Heart right ventricle (tissue), 16 donors: ENCODE data around the gene SKAP1. TPM values are rescaled to one million over a fixed set of nuclear protein-coding genes. Genes with fewer than 3 reads are reported as not detected.

Experiments used
- ATAC-seq, 8 donors: fragments of 200-7000 bp; cut with Tn5 transposase; one replicate each; pipeline ENCODE4 v1.9.1; 2020; ENCODE audit warnings: mild to moderate bottlenecking in 8 of 8, moderate library complexity in 8 of 8, moderate number of reproducible peaks in 1 of 8
- DNase-seq, 2 donors: peaks; one replicate each; pipeline ENCODE4 v3.0.0-alpha.2; 2020
- H3K27ac ChIP-seq, 10 donors: fragments of 200-600 bp; sonication (generic) in 2 of 10; one replicate each; pipeline versions ENCODE4 v1.5.0 to v1.8.0; 2020 to 2022; ENCODE audit warnings: mild to moderate bottlenecking in 3 of 10
- H3K27me3 ChIP-seq, 7 donors: fragments of 200-600 bp; one replicate each; pipeline ENCODE4 v1.8.0; 2021 to 2022; ENCODE audit warnings: mild to moderate bottlenecking in 2 of 7
- H3K36me3 ChIP-seq, 9 donors: fragments of 200-600 bp; sonication (generic) in 1 of 9; one replicate each; pipeline versions ENCODE4 v1.5.0 to v1.8.0; 2020 to 2022; ENCODE audit warnings: mild to moderate bottlenecking in 2 of 9
- H3K4me1 ChIP-seq, 9 donors: fragments of 200-600 bp; sonication (generic) in 1 of 9; one replicate each; pipeline versions ENCODE4 v1.5.0 to v1.8.0; 2020 to 2022; ENCODE audit warnings: mild to moderate bottlenecking in 4 of 9
- H3K4me3 ChIP-seq, 10 donors: fragments of 200-600 bp; sonication (generic) in 2 of 10; one replicate each; pipeline versions ENCODE4 v1.5.0 to v1.8.0; 2020 to 2022; ENCODE audit warnings: mild to moderate bottlenecking in 7 of 10, moderate library complexity in 2 of 10
- H3K9me3 ChIP-seq, 11 donors: fragments of 200-600 bp in 10 of 11; sonication (generic) in 2 of 11; one replicate each; pipeline versions ENCODE4 v1.5.0 to v1.8.0; 2013 to 2022; ENCODE audit warnings: mild to moderate bottlenecking in 2 of 11, control low read depth in 1 of 11, moderate library complexity in 1 of 11
- CTCF ChIP-seq, 9 donors: fragments of 200-600 bp; sonication (generic) in 2 of 9; IDR thresholded peaks; one replicate each; pipeline versions ENCODE4 v1.5.0 to v1.8.0; 2021 to 2022; ENCODE audit warnings: antibody characterized with exemption in 9 of 9, mild to moderate bottlenecking in 5 of 9, moderate library complexity in 1 of 9
- WGBS, 2 donors: extraction: QIAGEN DNeasy Blood & Tissue Kit; methylation state at CpG; one replicate each; pipeline ENCODE4 v1.1.7; 2013; ENCODE audit warnings: inconsistent platforms in 1 of 2; 5-methylcytosine and 5-hydroxymethylcytosine counted together
- intact Hi-C, 10 donors: fragments of 100-400 bp; cut with DNase I; formaldehyde crosslinking; loops; one replicate each; pipeline versions ENCODE4 v1.11.1 to v1.14.2; 2022
- microRNA-seq, 2 donors: library from miRNA; unstranded; fragments of <30 nt; microRNA quantifications; one replicate each; pipeline ENCODE4 v1.2.0, GENCODE V29; 2021
- polyA plus RNA-seq, 2 donors: library from polyadenylated mRNA; stranded (reverse); fragments of 200-250 nt; gene quantifications; one replicate each; pipeline ENCODE4 v1.2.3, GENCODE V29; 2013
- total RNA-seq, 10 donors: library from RNA; stranded (reverse); fragmentation: NEBNext Ultra II Directional in 3 of 10; extraction: Animal tissue kit (Norgen Biotek cat#: 25700) in 3 of 10; gene quantifications; one replicate each; pipeline versions ENCODE4 v1.2.1 to v1.2.4, GENCODE V29; 2021 to 2023
- donor health status: Arrhythmogenic right ventricular cardiomyopathy.
- donor health status: ischemic (EF 13 %, LVEDD 7.1; RV severe dilation, severe dysfunction).
- donor health status: healthy with polysubstance abuse.
- donor health status: DM: no; HTN: yes; CAD: no.
- donor health status: DM: no; HTN: no; CAD: no.
- donor health status: ischemic (EF 25% LVEDD 6.9; RV normal size, moderate dysfunction).
- donor health status: ischemic (EF 25% LVEDD 5.7; RV mildly dilated, moderate dysfunction).
- donor health status: healthy.
- donor health status: DM: yes; HTN: yes; CAD: no.
- donor health status: Ischemic cardiomyopathy.
- donor health status: ischemic (EF 35%, LVEDD 5.7; RV mildly dilated, moderate dysfunction).
- donor health status: nonischemic (EF 11% LVEDD 7.7; RV severe dilation, severe dysfunction).
- donor health status: DM: yes; HTN: yes; CAD: no.
- donor health status: PGD.
- donor health status: ischemic (EF 29% LVEDD 5.4; RV normal size, mild dysfunction).
- donor health status: nonischemic (EF 23%, LVEDD 6.1; RV moderate dilation, normal function).

The SKAP1 gene
- total and polyA plus RNA-seq, 12 donors, result 0.33 to 1.7 (median 0.75) TPM; not detected in 5

GRCh38 chr17:48084932-48085331, 345.1 kb downstream of the SKAP1 start:
- H3K4me3 ChIP-seq, result no peak overlapping the region
- H3K27ac ChIP-seq, result no peak overlapping the region
- DNase-seq, result no peak
- peaks cover 0 to 5% (median 0%) of the 10 kb centered on the region in 9 donors for H3K36me3 ChIP-seq
- H3K27me3 ChIP-seq, result no peaks in the 10 kb centered on the region
- H3K4me1 ChIP-seq, result peaks cover 0 to 22% (median 13%) of the 10 kb centered on the region in 9 donors
- no peaks in the 10 kb centered on the region for H3K9me3 ChIP-seq
- 47 to 64% methylated on average over 2 of the region's 2 CpGs for WGBS, 2 donors
- ATAC-seq, result no peak
- intact Hi-C loops, result loop anchor here in 2 of 10 donors (5.0 kb wide), 2 partner anchors 37 to 42 kb away; no protein-coding TSS in a partner anchor
- no peak for TF ChIP-seq CTCF (IDR thresholded peaks at IDR 0.05)

Small RNA genes within 50 kb of the gene (microRNA-seq; reads per million reads assigned to microRNA genes)
- 0 reads per million in 2 donors for gene MIR1203

Other genes with a start within 250 kb of the SKAP1 start
- gene HOXB1, start 100.8 kb upstream of the SKAP1 start, total RNA-seq, result not detected
- not detected for gene HOXB1, start 100.8 kb upstream of the SKAP1 start, polyA plus RNA-seq
- gene HOXB2, start 114.9 kb upstream of the SKAP1 start, total RNA-seq, result 1 to 10 TPM in 8 of 10 donors, under 1 TPM in 2; 0.47 to 7.9 (median 2.0) TPM
- 1 to 10 TPM; 4.5 to 7.8 TPM for gene HOXB2, start 114.9 kb upstream of the SKAP1 start, polyA plus RNA-seq
- gene HOXB4, start 148.1 kb upstream of the SKAP1 start, total RNA-seq, result 1 to 10 TPM in 1 of 10 donors, under 1 TPM in 8, not detected in 1; 0.14 to 1.6 (median 0.29) TPM
- gene HOXB4, start 148.1 kb upstream of the SKAP1 start, polyA plus RNA-seq, result 1 to 10 TPM in 1 of 2 donors, under 1 TPM in 1; 0.90 to 1.4 TPM
- 1 to 10 TPM in 5 of 10 donors, under 1 TPM in 5; 0.24 to 3.9 (median 0.97) TPM for gene HOXB3, start 160.0 kb upstream of the SKAP1 start, total RNA-seq
- gene HOXB3, start 160.0 kb upstream of the SKAP1 start, polyA plus RNA-seq, result 1 to 10 TPM; 1.3 to 5.9 TPM
- gene HOXB5, start 163.6 kb upstream of the SKAP1 start, total RNA-seq, result under 1 TPM in 1 of 10 donors, not detected in 9; 0.18 TPM
- under 1 TPM; 0.06 to 0.15 TPM for gene HOXB5, start 163.6 kb upstream of the SKAP1 start, polyA plus RNA-seq
- gene HOXB6, start 174.8 kb upstream of the SKAP1 start, total RNA-seq, result 1 to 10 TPM in 1 of 10 donors, under 1 TPM in 7, not detected in 2; 0.14 to 1.2 (median 0.33) TPM
- under 1 TPM; 0.88 to 0.96 TPM for gene HOXB6, start 174.8 kb upstream of the SKAP1 start, polyA plus RNA-seq
- under 1 TPM in 4 of 10 donors, not detected in 6; 0.25 to 0.62 (median 0.45) TPM for gene HOXB7, start 180.8 kb upstream of the SKAP1 start, total RNA-seq
- under 1 TPM; 0.13 to 0.29 TPM for gene HOXB7, start 180.8 kb upstream of the SKAP1 start, polyA plus RNA-seq
- gene HOXB8, start 185.1 kb upstream of the SKAP1 start, total RNA-seq, result under 1 TPM in 1 of 10 donors, not detected in 9; 0.55 TPM
- not detected for gene HOXB8, start 185.1 kb upstream of the SKAP1 start, polyA plus RNA-seq
- not detected for gene HOXB9, start 196.1 kb upstream of the SKAP1 start, total RNA-seq
- not detected for gene HOXB9, start 196.1 kb upstream of the SKAP1 start, polyA plus RNA-seq